Vagina (tissue), 2 donors: ENCODE results near the gene MSI2. TPM values are rescaled to one million over a fixed set of nuclear protein-coding genes. Genes with fewer than 3 reads are reported as not detected.

Experiments
- DNase-seq, 2 donors: peaks; one replicate each; pipeline ENCODE4 v3.0.0-alpha.2; 2017; ENCODE audit errors: extremely low spot score in 2 of 2
- H3K27ac ChIP-seq: fragments of 200-600 bp; sonication (generic); one replicate; pipeline ENCODE4 v1.5.1; 2019
- H3K27me3 ChIP-seq: fragments of 200-600 bp; sonication (generic); one replicate; pipeline ENCODE4 v1.5.1; 2019
- H3K36me3 ChIP-seq, 2 donors: fragments of 200-600 bp; sonication (generic); one replicate each; pipeline ENCODE4 v1.5.1; 2017 to 2019
- H3K4me1 ChIP-seq: fragments of 200-600 bp; sonication (generic); one replicate; pipeline ENCODE4 v1.5.1; 2019
- H3K4me3 ChIP-seq, 2 donors: fragments of 200-600 bp; sonication (generic); 1 replicate in 1 of 2; 2 replicates in 1 of 2; pipeline ENCODE4 v1.5.1; 2016 to 2019
- H3K9me3 ChIP-seq: fragments of 200-600 bp; sonication (generic); one replicate; pipeline ENCODE4 v1.5.1; 2019
- POLR2A ChIP-seq, 2 donors: fragments of 450-650 bp; IDR thresholded peaks; one replicate each; pipeline ENCODE4 v1.6.1; 2017; ENCODE audit warnings: antibody characterized with exemption in 2 of 2, mild to moderate bottlenecking in 2 of 2, moderate library complexity in 2 of 2
- POLR2AphosphoS5 ChIP-seq, 2 donors: sonication (generic); formaldehyde crosslinking; IDR thresholded peaks; one replicate each; pipeline ENCODE4 v1.9.0; 2017; ENCODE audit warnings: antibody characterized with exemption in 2 of 2, mild to moderate bottlenecking in 2 of 2, low read depth in 1 of 2; ENCODE audit not compliant: insufficient read depth in 1 of 2
- intact Hi-C: fragments of 100-400 bp; cut with DNase I; formaldehyde crosslinking; loops from one replicate; pipeline ENCODE4 v1.15.1; 2023
- total RNA-seq: library from RNA; depleted of rRNA; stranded (reverse); fragments of >200 nt; gene quantifications from one replicate; pipeline ENCODE4 v1.2.3, GENCODE V29; 2016
- TF ChIP-seq, protein P1 (sequence below), 3 experiments: fragments of 450-650 bp in 2 of 3; fragments of 200-600 bp in 1 of 3; sonication (generic) in 1 of 3; IDR thresholded peaks; one replicate each; pipeline ENCODE4 v1.5.1; 2017 to 2019; ENCODE audit warnings: antibody characterized with exemption in 3 of 3, mild to moderate bottlenecking in 2 of 3, moderate library complexity in 2 of 3

MSI2 gene
- total RNA-seq, 1 donor from 2014 or later: 27.3 TPM

DNA sequence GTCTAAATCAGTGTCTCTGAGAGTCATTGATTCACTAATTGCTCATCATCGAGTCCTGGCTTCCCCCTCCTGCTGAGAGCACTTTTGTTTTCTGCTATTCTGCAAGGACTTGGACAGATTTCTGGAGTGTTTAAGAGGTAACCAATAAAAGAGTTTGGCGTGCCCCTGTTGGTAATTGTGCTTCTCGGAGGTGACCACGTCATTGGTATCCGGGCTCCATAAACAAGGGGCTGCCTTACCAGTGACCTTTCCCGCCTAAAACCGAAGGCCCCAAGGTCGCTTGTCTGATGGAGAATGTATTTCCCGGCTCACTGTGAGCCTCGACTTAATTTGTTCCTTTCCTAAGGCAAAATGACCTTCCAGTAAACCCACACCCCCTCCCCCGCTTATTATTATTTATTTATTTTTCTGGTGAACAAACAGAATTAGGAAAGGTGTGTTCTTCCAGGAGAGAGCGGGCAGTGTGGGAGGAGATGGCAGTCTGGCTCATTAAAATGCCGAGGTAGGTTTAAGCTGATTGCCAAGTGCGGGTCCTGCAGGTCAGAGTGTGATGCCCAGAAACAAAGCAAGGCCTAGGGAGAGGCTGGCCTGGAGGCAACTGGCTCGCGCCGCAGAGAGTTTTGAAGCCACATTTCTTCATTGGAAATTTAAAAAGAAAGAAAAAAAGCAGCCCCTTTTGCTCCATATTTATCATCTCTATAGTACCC is 30.2 kb downstream of the MSI2 start:
- Histone ChIP-seq H3K4me1 (peaks cover 10% of the 10 kb centered on the region), H3K27ac (peak overlapping the region; percentile 16), H3K4me3 (no peak overlapping the region), H3K27me3 (no peaks in the 10 kb centered on the region), H3K36me3 (no peaks in the 10 kb centered on the region), H3K9me3 (no peaks in the 10 kb centered on the region)
- intact Hi-C loops: no loop called here
- TF ChIP-seq POLR2AphosphoS5 (IDR thresholded peaks at IDR 0.05; ENCODE audit: insufficient read depth in 1 of 2, low read depth in 1 of 2) (no peak), POLR2A (IDR thresholded peaks at IDR 0.05) (no peak)
- TF ChIP-seq, protein P1, sequence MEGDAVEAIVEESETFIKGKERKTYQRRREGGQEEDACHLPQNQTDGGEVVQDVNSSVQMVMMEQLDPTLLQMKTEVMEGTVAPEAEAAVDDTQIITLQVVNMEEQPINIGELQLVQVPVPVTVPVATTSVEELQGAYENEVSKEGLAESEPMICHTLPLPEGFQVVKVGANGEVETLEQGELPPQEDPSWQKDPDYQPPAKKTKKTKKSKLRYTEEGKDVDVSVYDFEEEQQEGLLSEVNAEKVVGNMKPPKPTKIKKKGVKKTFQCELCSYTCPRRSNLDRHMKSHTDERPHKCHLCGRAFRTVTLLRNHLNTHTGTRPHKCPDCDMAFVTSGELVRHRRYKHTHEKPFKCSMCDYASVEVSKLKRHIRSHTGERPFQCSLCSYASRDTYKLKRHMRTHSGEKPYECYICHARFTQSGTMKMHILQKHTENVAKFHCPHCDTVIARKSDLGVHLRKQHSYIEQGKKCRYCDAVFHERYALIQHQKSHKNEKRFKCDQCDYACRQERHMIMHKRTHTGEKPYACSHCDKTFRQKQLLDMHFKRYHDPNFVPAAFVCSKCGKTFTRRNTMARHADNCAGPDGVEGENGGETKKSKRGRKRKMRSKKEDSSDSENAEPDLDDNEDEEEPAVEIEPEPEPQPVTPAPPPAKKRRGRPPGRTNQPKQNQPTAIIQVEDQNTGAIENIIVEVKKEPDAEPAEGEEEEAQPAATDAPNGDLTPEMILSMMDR (IDR thresholded peaks at IDR 0.05): no peak
- no peak for DNase-seq

DNA sequence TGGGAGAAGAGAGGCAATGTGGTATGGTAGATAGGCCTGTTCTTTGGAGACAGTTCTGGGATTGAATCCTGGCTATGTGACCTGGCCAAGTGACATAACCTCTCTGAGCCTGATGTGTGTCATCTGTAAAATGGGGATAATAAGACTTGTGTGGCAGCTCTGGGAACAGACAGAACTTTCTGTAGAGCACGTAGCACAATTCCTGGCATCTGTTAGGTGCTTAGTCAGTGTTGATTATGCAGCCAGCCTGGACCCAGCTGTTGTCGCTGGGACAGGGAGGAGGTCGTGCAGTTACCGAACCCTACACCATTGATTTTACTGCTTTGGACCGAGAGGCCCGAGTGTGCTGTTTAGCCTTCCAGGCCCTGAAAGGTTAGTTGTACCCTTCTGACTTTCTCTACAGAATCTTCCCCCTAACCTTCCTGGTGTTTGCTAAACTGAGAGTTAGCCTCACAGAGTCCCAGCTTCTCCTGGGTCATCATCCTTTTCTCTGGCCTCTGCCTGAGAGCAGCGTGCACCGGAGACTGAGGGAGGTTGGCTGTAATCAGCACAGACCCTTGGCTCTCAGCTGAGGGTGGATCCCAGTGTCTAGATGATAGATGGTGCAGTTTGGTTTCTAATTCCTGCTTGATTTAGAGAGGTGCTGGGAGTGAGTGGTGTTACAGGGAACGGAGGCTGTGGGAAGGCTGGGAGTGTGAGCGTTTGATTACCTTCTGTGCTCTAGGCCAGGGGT is 31.9 kb downstream of the MSI2 start:
- Histone ChIP-seq H3K27ac (peak overlapping the region; percentile 0), H3K4me1 (peaks cover 10% of the 10 kb centered on the region), H3K27me3 (no peaks in the 10 kb centered on the region), H3K9me3 (no peaks in the 10 kb centered on the region), H3K4me3 (no peak overlapping the region), H3K36me3 (no peaks in the 10 kb centered on the region)
- DNase-seq: no peak
- no peak for TF ChIP-seq POLR2AphosphoS5 (IDR thresholded peaks at IDR 0.05; ENCODE audit: insufficient read depth in 1 of 2, low read depth in 1 of 2)
- TF ChIP-seq, protein P1 (IDR thresholded peaks at IDR 0.05): no peak
- TF ChIP-seq POLR2A (IDR thresholded peaks at IDR 0.05): no peak
- intact Hi-C loops: no loop called here

- Histone ChIP-seq H3K27me3 (no peaks in the 10 kb centered on the region), H3K4me1 (peaks cover 10% of the 10 kb centered on the region), H3K27ac (peak overlapping the region; percentile 0), H3K9me3 (no peaks in the 10 kb centered on the region), H3K4me3 (no peak overlapping the region), H3K36me3 (no peaks in the 10 kb centered on the region)
- intact Hi-C loops: no loop called here
- DNase-seq: no peak
- TF ChIP-seq POLR2A (IDR thresholded peaks at IDR 0.05): no peak
- no peak for TF ChIP-seq POLR2AphosphoS5 (IDR thresholded peaks at IDR 0.05; ENCODE audit: insufficient read depth in 1 of 2, low read depth in 1 of 2)
- TF ChIP-seq, protein P1 (IDR thresholded peaks at IDR 0.05): no peak
Observed at GRCh38 chr17:57288773-57289121, 32.4 kb downstream of the MSI2 start.

GRCh38 chr17:57289130-57289529 is 32.8 kb downstream of the MSI2 start:
- H3K27me3 ChIP-seq: no peaks in the 10 kb centered on the region
- peaks cover 10% of the 10 kb centered on the region for H3K4me1 ChIP-seq
- intact Hi-C loops: no loop called here
- no peak overlapping the region for H3K27ac ChIP-seq
- no peak overlapping the region for H3K4me3 ChIP-seq
- no peaks in the 10 kb centered on the region for H3K9me3 ChIP-seq
- H3K36me3 ChIP-seq: no peaks in the 10 kb centered on the region
- TF ChIP-seq POLR2A (IDR thresholded peaks at IDR 0.05) (no peak), POLR2AphosphoS5 (IDR thresholded peaks at IDR 0.05; ENCODE audit: insufficient read depth in 1 of 2, low read depth in 1 of 2) (no peak)
- TF ChIP-seq, protein P1 (IDR thresholded peaks at IDR 0.05): no peak
- DNase-seq: no peak

DNA sequence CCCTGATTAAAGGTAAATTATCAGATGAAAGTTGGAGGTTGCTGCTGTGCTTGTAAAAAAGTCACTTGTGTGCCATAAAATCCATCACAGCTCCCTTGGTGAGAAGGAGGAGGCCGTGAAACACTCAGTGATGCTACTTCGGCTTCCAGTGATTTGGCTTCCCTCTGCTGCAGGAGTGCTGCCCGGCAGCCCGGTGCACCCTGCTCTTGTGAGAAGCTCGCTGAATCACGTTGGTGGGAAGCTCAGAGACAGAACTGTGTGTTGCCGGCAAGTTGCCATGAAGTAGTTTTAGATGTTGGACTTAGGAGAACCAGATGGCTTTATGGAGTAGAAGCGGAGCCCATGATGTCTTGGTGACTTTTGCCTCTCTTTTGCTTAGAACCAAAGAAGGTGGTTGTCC is 33.3 kb downstream of the MSI2 start:
- peaks cover 10% of the 10 kb centered on the region for H3K4me1 ChIP-seq
- H3K4me3 ChIP-seq: no peak overlapping the region
- H3K36me3 ChIP-seq: no peaks in the 10 kb centered on the region
- no peak overlapping the region for H3K27ac ChIP-seq
- TF ChIP-seq, protein P1 (IDR thresholded peaks at IDR 0.05): no peak
- TF ChIP-seq POLR2A (IDR thresholded peaks at IDR 0.05) (no peak), POLR2AphosphoS5 (IDR thresholded peaks at IDR 0.05; ENCODE audit: insufficient read depth in 1 of 2, low read depth in 1 of 2) (no peak)
- no peaks in the 10 kb centered on the region for H3K27me3 ChIP-seq
- no peak for DNase-seq
- intact Hi-C loops: no loop called here
- H3K9me3 ChIP-seq: no peaks in the 10 kb centered on the region
